ENCODE data around the gene CPPED1.

CPPED1 gene

GRCh38 chr16:12646098-12646489, 157.6 kb downstream of the CPPED1 start:
- DNase-seq (ENCODE audit: low spot score) = no peak

- no peak for DNase-seq (ENCODE audit: low spot score)
Observed at GRCh38 chr16:12643034-12643455, 160.6 kb downstream of the CPPED1 start.

GRCh38 chr16:12639044-12639443, 164.6 kb downstream of the CPPED1 start:
- no peak for DNase-seq (ENCODE audit: low spot score)

GRCh38 chr16:12637002-12637401, 166.7 kb downstream of the CPPED1 start:
- peak; percentile 53 for DNase-seq (ENCODE audit: low spot score)

DNA sequence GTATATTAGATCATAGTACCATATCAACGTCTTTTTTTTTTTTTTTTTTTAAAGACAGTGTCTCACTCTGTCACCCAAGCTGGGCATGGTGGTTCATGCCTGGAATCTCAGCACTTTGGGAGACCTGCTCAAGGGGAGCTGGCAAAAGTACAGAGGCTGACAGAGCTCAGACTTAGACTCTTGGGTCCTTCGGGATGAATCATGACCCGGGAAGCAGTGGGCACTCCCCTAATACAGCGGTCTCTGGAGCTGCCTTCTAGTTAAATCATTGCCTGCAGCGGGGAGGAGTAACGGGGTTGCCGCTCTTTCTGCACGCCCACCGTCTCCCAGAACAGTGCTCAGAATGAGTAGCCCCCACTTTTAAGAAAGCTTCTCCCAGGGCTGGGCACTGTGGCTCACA, 174.4 kb downstream of the CPPED1 start:
- DNase-seq (ENCODE audit: low spot score) = no peak

- DNase-seq (ENCODE audit: low spot score) = no peak
Observed at GRCh38 chr16:12628536-12628935, 175.2 kb downstream of the CPPED1 start.

DNA sequence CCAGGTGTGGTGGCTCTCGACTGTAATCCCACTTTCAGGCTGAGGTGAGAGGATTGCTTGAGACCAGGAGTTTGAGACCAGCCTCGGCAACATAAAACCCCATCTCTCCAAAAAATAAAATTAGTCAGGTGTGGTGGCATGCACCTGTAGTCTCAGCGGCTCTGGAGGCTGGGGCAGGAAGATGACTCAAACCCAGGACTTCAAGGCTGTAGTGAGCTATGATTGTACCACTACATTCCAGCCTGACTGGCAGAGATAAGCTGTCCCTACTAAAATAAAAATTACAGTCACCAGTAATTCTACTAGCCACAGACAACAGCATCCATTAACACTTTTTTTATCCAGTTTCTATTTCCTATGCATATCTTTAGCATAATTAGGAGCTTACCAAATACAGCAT, 176.3 kb downstream of the CPPED1 start:
- DNase-seq (ENCODE audit: low spot score) = no peak

GRCh38 chr16:12626411-12626810, 177.3 kb downstream of the CPPED1 start:
- DNase-seq (ENCODE audit: low spot score) = no peak

- DNase-seq (ENCODE audit: low spot score) = no peak
Observed at GRCh38 chr16:12625716-12626115, 178.0 kb downstream of the CPPED1 start.

DNA sequence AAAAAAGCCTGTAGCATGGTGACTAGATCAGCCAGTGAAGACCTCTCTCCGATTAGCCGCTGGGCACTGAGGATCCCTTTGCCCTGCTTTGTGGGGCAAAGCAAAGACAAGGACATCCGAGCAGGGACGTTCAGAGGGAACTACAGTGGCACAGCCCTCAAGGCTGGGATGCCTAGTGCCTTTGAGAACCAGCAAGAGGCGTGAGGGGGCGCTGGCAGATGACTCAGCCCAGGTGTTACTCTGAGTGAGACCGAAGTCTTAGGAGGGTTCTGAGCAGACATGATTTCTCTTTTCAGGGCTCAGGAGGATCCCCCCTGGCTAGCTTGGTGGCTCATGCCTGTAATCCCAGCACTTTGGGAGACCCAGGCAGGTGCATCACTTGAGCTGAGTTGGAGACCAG, 178.6 kb downstream of the CPPED1 start:
- no peak for DNase-seq (ENCODE audit: low spot score)

DNA sequence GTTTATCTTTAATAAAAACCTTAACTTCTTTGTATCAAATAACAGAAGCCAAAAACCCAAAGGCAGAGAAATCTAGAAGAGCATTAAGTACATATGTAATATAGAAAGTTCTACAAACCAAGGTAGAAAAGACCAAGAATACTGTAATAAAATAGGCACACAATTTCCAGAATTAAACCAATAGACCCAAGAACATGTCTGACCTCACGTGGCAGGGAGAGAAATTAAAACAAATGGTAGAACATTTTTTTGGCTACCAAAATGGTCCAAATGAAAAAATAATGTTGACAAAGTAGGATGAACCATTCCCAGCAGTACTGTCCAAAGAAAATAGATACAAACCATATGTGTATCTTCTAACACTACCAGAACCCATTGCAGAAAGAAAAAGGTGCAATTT, 183.5 kb downstream of the CPPED1 start:
- no peak for DNase-seq (ENCODE audit: low spot score)

DNA sequence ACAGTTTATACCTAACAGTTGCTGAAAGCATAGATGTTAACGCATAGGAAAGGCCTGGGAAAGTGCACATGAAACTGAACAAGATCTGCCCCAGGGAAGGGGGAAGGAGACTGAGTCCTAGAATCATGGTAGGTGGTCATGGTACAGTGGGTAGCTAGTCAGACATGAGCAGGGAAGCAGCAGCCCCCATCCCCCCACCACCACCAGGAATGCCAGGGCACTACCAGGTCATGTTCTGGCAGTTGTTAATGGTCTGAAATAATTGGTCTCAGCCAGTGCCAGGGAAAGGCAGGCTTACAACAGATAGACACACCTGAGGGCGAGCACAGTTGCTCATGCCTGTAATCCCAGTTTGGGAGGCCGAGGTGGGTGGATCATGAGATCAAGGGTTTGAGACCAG, 185.2 kb downstream of the CPPED1 start:
- no peak for DNase-seq (ENCODE audit: low spot score)

DNA sequence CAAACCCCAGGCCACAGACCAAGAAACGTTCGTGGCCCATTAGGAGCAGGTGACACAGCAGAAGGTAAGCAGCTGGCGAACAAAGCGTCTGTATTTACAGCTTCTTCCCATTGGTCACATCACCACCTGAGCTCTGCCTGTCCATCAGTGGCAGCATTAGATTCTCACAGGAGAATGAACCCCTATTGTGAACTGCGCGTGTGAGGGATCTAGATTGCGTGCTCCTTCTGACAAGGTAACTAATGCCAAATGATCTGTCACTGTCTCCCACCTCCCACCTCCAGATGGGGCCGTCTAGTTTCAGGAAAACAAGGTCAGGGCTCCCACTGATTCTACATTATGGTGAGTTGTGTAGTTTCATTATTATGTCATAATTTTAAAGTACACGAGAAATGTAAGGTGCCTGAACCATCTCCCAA, 186.3 kb downstream of the CPPED1 start:
- no peak for DNase-seq (ENCODE audit: low spot score)

- DNase-seq (ENCODE audit: low spot score) = no peak
Observed at GRCh38 chr16:12614662-12615278, 188.9 kb downstream of the CPPED1 start.

DNA sequence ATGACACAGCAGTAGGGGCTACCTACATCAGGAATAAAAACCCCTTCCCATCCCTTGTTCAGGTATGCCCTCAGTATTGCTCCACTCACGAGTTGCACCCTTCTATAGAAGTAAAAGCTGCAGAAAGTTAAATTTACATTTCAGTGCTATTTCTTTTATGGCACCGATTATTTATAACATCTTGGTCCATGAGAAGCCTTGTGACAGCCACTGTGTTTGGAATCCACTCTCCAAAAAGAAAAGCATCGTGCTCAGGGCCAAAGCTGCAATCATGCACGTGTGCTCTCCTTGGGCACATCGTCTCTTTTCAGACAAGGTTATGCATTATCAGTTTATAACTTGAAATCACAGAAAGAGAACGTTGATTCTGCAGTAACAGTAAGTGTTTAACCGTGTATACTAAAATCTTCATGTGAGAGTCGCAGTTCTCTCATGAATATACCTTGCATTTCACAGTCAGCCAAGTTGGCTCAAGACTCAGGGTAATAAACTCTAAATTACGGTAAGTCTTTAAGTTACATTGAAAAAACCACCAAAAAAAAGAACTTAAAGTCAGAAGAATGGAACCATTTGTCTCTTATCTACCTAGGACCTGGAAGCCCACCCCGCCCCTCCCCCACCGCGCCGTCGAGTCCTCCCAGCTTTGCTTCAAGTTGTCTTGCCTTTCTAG, 189.6 kb downstream of the CPPED1 start:
- no peak for DNase-seq (ENCODE audit: low spot score)

DNA sequence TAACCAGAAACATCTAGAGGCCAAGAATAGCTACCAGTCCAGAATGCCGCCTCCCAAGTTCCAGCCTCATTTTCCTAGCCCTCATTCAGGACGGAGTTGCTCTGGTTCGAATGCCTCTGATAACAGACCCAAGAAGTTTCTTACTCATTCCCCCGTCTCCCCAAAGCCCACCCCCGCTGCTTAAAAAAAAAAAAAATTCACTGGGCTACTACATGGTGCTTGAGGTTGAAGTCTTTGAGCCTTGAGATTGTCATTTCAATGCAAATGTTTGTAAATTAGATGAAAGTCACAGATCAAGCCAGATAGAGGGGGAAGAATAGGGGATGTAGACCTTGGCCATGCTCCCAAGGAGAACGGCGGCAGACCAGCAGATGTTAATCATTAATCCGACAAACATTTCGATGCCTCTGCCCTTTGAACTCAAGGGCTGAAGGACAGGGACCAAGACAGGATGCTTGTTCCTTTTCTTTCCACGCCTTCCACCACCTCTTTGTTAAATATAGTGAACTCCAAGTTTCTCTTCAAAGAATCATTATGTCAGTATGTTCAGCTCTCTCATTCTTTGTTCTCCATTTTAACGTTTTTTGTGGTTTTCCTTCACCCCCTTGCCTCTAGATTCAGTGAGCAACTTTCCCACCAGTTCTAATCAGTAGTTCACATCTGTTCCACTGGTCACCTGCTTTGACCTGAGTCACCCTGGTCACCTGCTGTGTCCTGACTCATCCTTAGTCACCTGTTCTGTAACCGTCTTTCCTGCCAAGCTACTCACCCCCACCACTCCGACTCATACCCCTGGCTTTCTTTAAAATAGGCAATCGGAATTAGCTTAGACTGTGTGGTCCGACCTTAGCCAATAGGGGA, 190.3 kb downstream of the CPPED1 start:
- no peak for DNase-seq (ENCODE audit: low spot score)

GRCh38 chr16:12612598-12613101, 191.0 kb downstream of the CPPED1 start:
- no peak for DNase-seq (ENCODE audit: low spot score)

- DNase-seq (ENCODE audit: low spot score) = no peak
Observed at GRCh38 chr16:12611916-12612597, 191.6 kb downstream of the CPPED1 start.

- no peak for DNase-seq (ENCODE audit: low spot score)
Observed at GRCh38 chr16:12611006-12611477, 192.6 kb downstream of the CPPED1 start.

GRCh38 chr16:12609937-12610699, 193.6 kb downstream of the CPPED1 start:
- DNase-seq (ENCODE audit: low spot score) = no peak

Data from ecto neural progenitor cell (in vitro differentiated cells).